Activated CD4-positive, alpha-beta T cell treated with anti-CD3 and anti-CD28 coated beads for 1 hour (primary cell): Measurements from ENCODE around the gene MARS1.
"Not testable (repeated sequence)": the region's sequence is repeated elsewhere in the genome, so short reads cannot be mapped to it uniquely, and the experiment has no call there.

ENCODE experiments used
- DNase-seq: peaks from one replicate; pipeline ENCODE4 v3.0.0-alpha.2; 2020

MARS1 gene

GRCh38 chr12:57473886-57474285, 14.0 kb upstream of the MARS1 start:
- no peak for DNase-seq

- no peak for DNase-seq
Measured at GRCh38 chr12:57474430-57474829, 13.4 kb upstream of the MARS1 start.

GRCh38 chr12:57474862-57475261, 13.0 kb upstream of the MARS1 start:
- no peak for DNase-seq

GRCh38 chr12:57475271-57476161, 12.4 kb upstream of the MARS1 start:
- no peak for DNase-seq

GRCh38 chr12:57476162-57476992, 11.5 kb upstream of the MARS1 start:
- DNase-seq, result peak; percentile 35

GRCh38 chr12:57476993-57477709, 10.7 kb upstream of the MARS1 start:
- no peak for DNase-seq

- DNase-seq, result peak; percentile 40
Measured at GRCh38 chr12:57477710-57478681, 9.9 kb upstream of the MARS1 start.

GRCh38 chr12:57479043-57479375, 8.9 kb upstream of the MARS1 start:
- no peak for DNase-seq

- peak; percentile 54 for DNase-seq
Measured at GRCh38 chr12:57479376-57480115, 8.3 kb upstream of the MARS1 start, which contains the start of gene ARHGAP9. ARHGAP9 (minus strand) TSS chr12:57479866; CDS start chr12:57479406, 460 bp downstream.

- DNase-seq, result no peak
Measured at GRCh38 chr12:57481671-57482070, 6.2 kb upstream of the MARS1 start.

- DNase-seq, result no peak
Measured at GRCh38 chr12:57483466-57483865, 4.4 kb upstream of the MARS1 start.

- DNase-seq, result no peak
Measured at GRCh38 chr12:57485695-57486094, 2.2 kb upstream of the MARS1 start.

- DNase-seq, result no peak
Measured at GRCh38 chr12:57487055-57487596, 742 bp upstream of the MARS1 start.

GRCh38 chr12:57488402-57489156, 711 bp downstream of the MARS1 start:
- DNase-seq, result no peak

- DNase-seq, result no peak
Measured at GRCh38 chr12:57489157-57489641, 1.3 kb downstream of the MARS1 start.

- DNase-seq, result no peak
Measured at GRCh38 chr12:57490126-57490525, 2.3 kb downstream of the MARS1 start.

GRCh38 chr12:57491393-57492280, 3.8 kb downstream of the MARS1 start:
- DNase-seq, result no peak

- DNase-seq, result not testable (repeated sequence)
Measured at GRCh38 chr12:57495051-57495701, 7.3 kb downstream of the MARS1 start.
